Cardiac muscle cell (in vitro differentiated cells and primary cell): ENCODE measurements around the gene POLN. TPM values are rescaled to one million over a fixed set of nuclear protein-coding genes. Genes with fewer than 3 reads are reported as not detected.

ENCODE experiments used
- DNase-seq, 2 donors: peaks; one replicate each; pipeline versions ENCODE4 v3.0.0 to v3.0.0-alpha.2; 2010 to 2017; ENCODE audit warnings: low read depth in 1 of 2, low spot score in 1 of 2
- H3K27ac ChIP-seq: fragments of 200-600 bp; sonication (generic); 2 replicates; pipeline ENCODE4 v1.5.1; 2016
- H3K27me3 ChIP-seq: fragments of 200-600 bp; sonication (generic); 2 replicates; pipeline ENCODE4 v1.6.0; 2016; ENCODE audit warnings: control low read depth
- H3K36me3 ChIP-seq: fragments of 200-600 bp; sonication (generic); 2 replicates; pipeline ENCODE4 v1.5.1; 2016; ENCODE audit warnings: control low read depth
- H3K4me1 ChIP-seq: fragments of 200-600 bp; sonication (generic); 2 replicates; pipeline ENCODE4 v1.8.1; 2017; ENCODE audit warnings: low read depth, mild to moderate bottlenecking, mixed run types
- H3K4me3 ChIP-seq: fragments of 200-600 bp; sonication (generic); 2 replicates; pipeline ENCODE4 v1.5.1; 2016; ENCODE audit warnings: mild to moderate bottlenecking
- H3K9me3 ChIP-seq: fragments of 200-600 bp; sonication (generic); 2 replicates; pipeline ENCODE4 v1.5.1; 2017; ENCODE audit warnings: low read depth, mild to moderate bottlenecking, control low read depth
- polyA plus RNA-seq: library from polyadenylated mRNA; unstranded; fragments of >200 nt; fragmentation: Nextera tagmentation; extraction: Ambion mirVana; gene quantifications from 2 replicates; pipeline ENCODE4 v1.2.1, GENCODE V29; 2016
- total RNA-seq: library from RNA; depleted of rRNA; stranded (reverse); fragments of >200 nt; gene quantifications from 2 replicates; pipeline ENCODE4 v1.2.3, GENCODE V29; 2016
- TF ChIP-seq, protein P1 (sequence below): IDR thresholded peaks from 2 replicates; pipeline ENCODE4 v1.5.1; 2012; ENCODE audit warnings: low read depth, mild to moderate bottlenecking, low read length

Gene POLN
- total and polyA plus RNA-seq, 2 experiments from 2014 or later, result 5.2 to 9.0 TPM

DNA sequence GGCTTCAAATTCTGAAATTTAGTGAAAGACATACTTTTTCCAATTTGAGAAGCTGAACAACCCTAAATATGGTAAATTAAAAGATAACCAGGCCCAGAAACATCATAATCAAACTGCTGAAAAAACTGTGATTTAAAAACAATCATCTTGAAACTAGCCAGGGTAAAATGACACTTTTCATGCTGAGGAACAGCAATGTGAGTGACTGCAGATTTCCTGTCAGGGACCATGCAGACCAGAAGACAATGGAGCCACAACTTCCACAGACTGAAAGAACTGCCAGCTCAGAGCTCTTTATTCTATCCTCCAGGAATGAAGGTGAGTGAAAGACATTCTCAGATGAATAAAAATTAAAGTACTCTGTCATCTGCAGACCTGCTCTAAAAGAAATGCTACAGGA lies 109.5 kb downstream of the POLN start:
- TF ChIP-seq, protein P1, sequence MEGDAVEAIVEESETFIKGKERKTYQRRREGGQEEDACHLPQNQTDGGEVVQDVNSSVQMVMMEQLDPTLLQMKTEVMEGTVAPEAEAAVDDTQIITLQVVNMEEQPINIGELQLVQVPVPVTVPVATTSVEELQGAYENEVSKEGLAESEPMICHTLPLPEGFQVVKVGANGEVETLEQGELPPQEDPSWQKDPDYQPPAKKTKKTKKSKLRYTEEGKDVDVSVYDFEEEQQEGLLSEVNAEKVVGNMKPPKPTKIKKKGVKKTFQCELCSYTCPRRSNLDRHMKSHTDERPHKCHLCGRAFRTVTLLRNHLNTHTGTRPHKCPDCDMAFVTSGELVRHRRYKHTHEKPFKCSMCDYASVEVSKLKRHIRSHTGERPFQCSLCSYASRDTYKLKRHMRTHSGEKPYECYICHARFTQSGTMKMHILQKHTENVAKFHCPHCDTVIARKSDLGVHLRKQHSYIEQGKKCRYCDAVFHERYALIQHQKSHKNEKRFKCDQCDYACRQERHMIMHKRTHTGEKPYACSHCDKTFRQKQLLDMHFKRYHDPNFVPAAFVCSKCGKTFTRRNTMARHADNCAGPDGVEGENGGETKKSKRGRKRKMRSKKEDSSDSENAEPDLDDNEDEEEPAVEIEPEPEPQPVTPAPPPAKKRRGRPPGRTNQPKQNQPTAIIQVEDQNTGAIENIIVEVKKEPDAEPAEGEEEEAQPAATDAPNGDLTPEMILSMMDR, result no peak

DNA sequence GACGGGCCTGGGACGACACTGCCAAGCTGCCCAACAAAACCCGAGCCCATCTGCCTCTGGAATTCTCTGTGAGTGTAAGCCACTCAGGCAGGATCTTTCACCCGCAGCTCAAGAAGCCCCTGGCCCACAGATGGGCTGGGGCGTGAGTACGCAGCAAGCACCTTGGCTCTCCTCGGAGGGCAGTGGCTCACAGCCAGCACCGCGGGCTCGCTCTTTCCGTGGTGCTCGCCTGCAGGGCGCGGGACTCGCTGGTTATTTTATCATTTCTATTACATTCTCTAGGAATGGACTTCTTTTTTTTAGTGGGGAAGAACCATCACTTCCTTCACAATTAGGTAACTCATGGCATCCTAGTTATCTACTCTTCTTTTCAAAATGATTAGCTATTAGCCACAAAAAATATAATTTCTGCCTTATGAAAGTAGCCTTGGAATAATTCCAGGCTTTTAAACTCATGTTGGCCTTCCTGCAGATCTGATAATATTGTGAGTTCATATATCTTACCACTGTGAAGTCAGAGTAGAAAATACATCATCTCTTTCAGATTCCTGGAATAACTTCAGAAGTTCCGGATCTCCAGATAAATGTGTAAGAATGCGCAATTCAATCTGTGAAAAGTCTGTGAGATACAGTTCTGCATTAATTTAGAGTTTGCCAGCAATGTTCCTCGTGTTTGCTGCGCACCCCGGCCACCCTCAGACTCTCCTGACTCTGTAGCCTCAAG lies 114.2 kb downstream of the POLN start:
- Histone ChIP-seq H3K36me3 (no peaks in the 10 kb centered on the region), H3K27me3 (no peaks in the 10 kb centered on the region), H3K4me3 (no peak overlapping the region), H3K9me3 (no peaks in the 10 kb centered on the region), H3K27ac (no peak overlapping the region), H3K4me1 (no peaks in the 10 kb centered on the region)
- DNase-seq, result peak in 1 of 2 donors; percentile 76
- TF ChIP-seq, protein P1, result no peak

More for the DNA sequence above, 109.5 kb downstream of the POLN start:
- no peaks in the 10 kb centered on the region for H3K4me1 ChIP-seq
- no peak overlapping the region for H3K27ac ChIP-seq
- H3K36me3 ChIP-seq, result no peaks in the 10 kb centered on the region
- H3K4me3 ChIP-seq, result no peak overlapping the region
- DNase-seq, result no peak
- H3K9me3 ChIP-seq, result no peaks in the 10 kb centered on the region
- no peaks in the 10 kb centered on the region for H3K27me3 ChIP-seq

DNA sequence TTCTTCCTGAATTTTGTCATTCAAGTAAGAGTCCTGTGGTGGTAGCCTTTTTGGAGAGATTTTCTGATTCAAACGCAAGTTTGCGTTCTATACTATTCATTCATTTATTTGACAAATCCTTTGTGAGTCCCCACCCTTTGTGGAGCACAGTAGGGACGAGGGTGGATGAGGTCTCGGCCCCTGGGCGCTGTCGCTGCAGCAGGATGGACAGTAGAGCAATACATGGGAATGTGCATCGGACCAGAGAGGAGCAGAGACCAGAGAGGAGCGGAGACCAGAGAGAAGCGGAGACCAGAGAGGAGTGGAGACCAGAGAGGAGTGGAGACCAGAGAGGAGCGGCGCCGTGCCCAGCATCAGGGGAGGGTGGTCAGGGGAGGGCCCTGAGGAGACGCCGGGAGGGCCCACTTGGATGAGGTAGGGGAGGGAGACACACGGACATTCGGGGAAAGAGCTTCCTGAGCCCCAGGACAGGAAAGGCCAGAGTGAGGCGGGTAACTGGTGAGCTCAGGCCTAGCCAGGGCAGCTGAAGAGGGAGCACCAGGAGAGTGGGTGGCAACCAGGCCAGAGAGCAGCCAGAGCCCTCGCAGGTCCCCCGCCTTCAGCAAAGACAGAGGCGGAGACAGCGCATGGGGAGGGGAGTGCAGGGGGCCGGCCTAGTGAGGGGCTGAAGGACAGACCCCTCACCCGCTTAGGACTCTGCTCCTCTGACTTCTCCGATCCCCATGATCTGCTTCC lies 115.4 kb downstream of the POLN start:
- H3K9me3 ChIP-seq, result no peaks in the 10 kb centered on the region
- no peaks in the 10 kb centered on the region for H3K36me3 ChIP-seq
- DNase-seq, result no peak
- H3K27ac ChIP-seq, result no peak overlapping the region
- TF ChIP-seq, protein P1, result no peak
- no peaks in the 10 kb centered on the region for H3K27me3 ChIP-seq
- H3K4me1 ChIP-seq, result no peaks in the 10 kb centered on the region
- H3K4me3 ChIP-seq, result no peak overlapping the region

DNA sequence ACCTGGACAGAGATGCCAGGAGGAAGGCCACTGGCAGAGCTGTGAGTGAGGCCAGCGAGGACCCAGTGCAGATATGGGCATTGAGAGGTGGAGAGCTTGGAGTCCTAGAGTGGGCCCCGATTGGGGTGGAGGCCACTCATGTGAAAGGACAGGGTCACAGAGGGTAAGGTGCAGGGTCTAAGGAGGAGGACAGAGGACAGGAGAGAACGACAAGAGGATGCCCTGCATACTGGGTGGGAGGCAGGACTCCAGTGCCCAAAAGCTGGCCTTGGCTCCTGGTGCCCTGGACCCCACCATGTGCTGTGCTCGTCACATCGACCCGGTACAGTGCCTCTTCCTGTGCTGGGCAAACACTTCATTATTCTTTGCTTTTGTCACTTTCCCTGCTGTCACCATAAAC lies 116.1 kb downstream of the POLN start:
- Histone ChIP-seq H3K27ac (no peak overlapping the region), H3K36me3 (no peaks in the 10 kb centered on the region), H3K9me3 (no peaks in the 10 kb centered on the region), H3K4me3 (no peak overlapping the region), H3K27me3 (no peaks in the 10 kb centered on the region), H3K4me1 (no peaks in the 10 kb centered on the region)
- TF ChIP-seq, protein P1, result no peak
- no peak for DNase-seq

DNA sequence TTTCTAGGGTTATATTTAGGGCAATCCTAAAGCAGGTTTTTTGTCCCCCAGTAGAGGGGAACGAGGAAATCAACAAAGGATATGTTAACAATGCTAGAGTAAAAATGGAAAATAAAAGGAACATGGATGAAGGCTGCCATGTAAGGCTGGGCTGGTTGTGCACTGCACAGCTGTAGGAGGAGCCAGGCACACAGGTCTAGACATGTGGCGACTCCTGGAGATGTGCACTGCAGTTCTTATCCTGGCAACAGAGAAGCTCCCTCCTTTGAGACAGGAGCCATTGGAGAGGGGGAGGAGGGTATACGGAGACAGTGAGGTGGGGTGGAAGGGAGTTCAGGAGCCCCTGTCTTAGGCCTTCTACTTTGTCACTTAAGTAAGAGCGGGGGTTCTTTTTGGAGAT lies 116.9 kb downstream of the POLN start:
- H3K9me3 ChIP-seq, result no peaks in the 10 kb centered on the region
- no peaks in the 10 kb centered on the region for H3K36me3 ChIP-seq
- no peaks in the 10 kb centered on the region for H3K4me1 ChIP-seq
- no peak for DNase-seq
- H3K27ac ChIP-seq, result no peak overlapping the region
- TF ChIP-seq, protein P1, result no peak
- H3K4me3 ChIP-seq, result no peak overlapping the region
- no peaks in the 10 kb centered on the region for H3K27me3 ChIP-seq
